Neutrophil (primary cell): ENCODE results near the gene VSTM2L.

Experiments used
- H3K27ac ChIP-seq: fragments of 200-600 bp; sonication (generic); 2 replicates; pipeline ENCODE4 v1.5.1; 2016; ENCODE audit warnings: mild to moderate bottlenecking, moderate library complexity
- H3K27me3 ChIP-seq: fragments of 200-600 bp; sonication (generic); 2 replicates; pipeline ENCODE4 v1.6.0; 2016; ENCODE audit warnings: mild to moderate bottlenecking
- H3K36me3 ChIP-seq: fragments of 200-600 bp; sonication (generic); 2 replicates; pipeline ENCODE4 v1.5.1; 2017
- H3K4me1 ChIP-seq, 2 experiments: fragments of 200-600 bp in 1 of 2; sonication (generic) in 1 of 2; 1 replicate in 1 of 2; 2 replicates in 1 of 2; pipeline versions ENCODE4 v1.5.1 to v1.6.1; 2013 to 2016; ENCODE audit warnings: low read depth in 1 of 2, low read length in 1 of 2, mild to moderate bottlenecking in 1 of 2, moderate library complexity in 1 of 2; ENCODE audit not compliant: control insufficient read depth in 1 of 2, insufficient read depth in 1 of 2
- H3K4me3 ChIP-seq, 2 experiments: fragments of 200-600 bp in 1 of 2; sonication (generic) in 1 of 2; 1 replicate in 1 of 2; 2 replicates in 1 of 2; pipeline ENCODE4 v1.5.1; 2013 to 2016; ENCODE audit warnings: low read depth in 1 of 2, low read length in 1 of 2, mild to moderate bottlenecking in 1 of 2, moderate library complexity in 1 of 2
- H3K9me3 ChIP-seq: fragments of 200-600 bp; sonication (generic); 2 replicates; pipeline ENCODE4 v1.5.1; 2016
- TF ChIP-seq, protein P1 (sequence below): fragments of 200-600 bp; sonication (generic); IDR thresholded peaks from 2 replicates; pipeline ENCODE4 v1.5.1; 2016; ENCODE audit warnings: antibody characterized with exemption

VSTM2L gene

DNA sequence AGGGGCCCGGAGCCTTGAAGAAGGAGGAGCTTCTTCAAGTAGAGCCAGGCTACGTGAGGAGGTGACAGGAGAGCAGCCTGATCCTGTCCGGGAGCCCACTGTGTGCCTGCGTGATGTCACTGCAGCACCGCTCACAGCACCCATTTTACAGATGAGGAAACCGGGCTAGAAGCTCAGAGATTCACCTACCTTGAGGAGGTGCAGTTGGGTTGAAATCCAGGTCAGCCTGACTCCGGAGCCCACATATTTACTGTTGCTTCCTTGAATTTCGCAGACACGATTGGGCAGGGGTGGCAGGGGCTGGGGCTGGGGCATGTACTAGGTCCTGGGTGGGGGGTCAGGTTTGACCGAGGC is 12.5 kb downstream of the VSTM2L start:
- no peak overlapping the region for H3K4me3 ChIP-seq
- no peaks in the 10 kb centered on the region for H3K4me1 ChIP-seq
- H3K36me3 ChIP-seq: no peaks in the 10 kb centered on the region
- no peaks in the 10 kb centered on the region for H3K9me3 ChIP-seq
- H3K27ac ChIP-seq: no peak overlapping the region
- TF ChIP-seq, protein P1, sequence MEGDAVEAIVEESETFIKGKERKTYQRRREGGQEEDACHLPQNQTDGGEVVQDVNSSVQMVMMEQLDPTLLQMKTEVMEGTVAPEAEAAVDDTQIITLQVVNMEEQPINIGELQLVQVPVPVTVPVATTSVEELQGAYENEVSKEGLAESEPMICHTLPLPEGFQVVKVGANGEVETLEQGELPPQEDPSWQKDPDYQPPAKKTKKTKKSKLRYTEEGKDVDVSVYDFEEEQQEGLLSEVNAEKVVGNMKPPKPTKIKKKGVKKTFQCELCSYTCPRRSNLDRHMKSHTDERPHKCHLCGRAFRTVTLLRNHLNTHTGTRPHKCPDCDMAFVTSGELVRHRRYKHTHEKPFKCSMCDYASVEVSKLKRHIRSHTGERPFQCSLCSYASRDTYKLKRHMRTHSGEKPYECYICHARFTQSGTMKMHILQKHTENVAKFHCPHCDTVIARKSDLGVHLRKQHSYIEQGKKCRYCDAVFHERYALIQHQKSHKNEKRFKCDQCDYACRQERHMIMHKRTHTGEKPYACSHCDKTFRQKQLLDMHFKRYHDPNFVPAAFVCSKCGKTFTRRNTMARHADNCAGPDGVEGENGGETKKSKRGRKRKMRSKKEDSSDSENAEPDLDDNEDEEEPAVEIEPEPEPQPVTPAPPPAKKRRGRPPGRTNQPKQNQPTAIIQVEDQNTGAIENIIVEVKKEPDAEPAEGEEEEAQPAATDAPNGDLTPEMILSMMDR: no peak
- peaks cover 98% of the 10 kb centered on the region for H3K27me3 ChIP-seq

DNA sequence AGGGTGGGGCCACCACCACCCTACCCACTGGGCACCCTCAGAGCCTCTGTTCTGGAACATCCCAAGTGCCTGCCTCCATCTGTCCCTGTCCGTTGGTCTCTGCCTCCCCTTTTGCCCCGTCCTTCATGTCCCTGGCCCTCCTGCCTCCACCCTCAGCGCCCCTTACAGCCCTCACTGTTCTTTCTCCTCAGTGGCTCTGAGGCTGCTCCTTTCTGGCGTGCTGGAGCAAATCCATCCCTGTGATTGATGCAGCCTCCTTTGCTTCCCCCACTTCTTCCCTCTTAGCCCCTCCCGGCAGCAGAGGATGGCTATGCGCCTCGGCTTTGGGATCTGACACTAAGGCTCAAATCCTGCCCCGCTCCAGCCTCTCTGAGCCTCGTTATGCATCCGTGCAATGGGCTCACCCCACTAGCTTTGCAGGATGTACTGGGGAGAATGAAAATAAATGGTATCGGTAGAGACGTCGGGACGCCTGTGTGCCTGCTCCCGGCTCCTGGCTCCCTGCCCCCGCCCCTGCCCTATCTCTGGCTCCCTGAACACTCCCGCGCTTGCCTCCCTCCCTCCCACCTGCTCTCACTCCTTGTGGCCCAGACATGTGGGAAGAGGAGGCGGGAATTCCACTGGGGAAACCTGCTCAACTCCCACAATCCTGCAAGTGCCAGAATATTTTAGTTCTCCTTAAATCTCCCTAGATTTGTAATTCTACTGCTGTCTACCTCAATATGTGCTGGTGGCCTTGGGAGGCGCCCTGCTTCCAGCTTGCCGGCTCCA is 13.1 kb downstream of the VSTM2L start:
- no peak overlapping the region for H3K27ac ChIP-seq

DNA sequence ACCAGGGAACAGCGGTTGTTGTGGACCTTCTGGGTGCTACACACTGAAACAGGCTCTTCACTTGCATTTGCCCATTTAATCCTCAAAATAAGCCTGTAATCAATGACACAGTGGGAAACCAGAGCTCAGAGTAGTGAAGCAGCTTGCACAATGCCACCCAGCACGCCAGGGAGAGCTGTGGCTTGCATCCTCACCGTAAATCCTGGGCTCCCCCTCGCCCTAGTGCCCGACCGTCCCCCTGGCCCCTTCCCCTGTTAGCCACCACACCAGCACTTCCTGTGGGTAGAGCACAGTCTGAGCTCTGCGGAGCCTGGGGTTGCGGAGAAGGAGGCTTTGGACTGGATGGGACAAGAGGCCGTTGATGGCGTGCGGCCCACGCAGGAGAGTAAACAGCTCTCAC is 14.5 kb downstream of the VSTM2L start:
- H3K27ac ChIP-seq: no peak overlapping the region
- no peaks in the 10 kb centered on the region for H3K4me1 ChIP-seq
- peaks cover 91% of the 10 kb centered on the region for H3K27me3 ChIP-seq
- no peaks in the 10 kb centered on the region for H3K9me3 ChIP-seq
- TF ChIP-seq, protein P1: no peak
- no peaks in the 10 kb centered on the region for H3K36me3 ChIP-seq
- H3K4me3 ChIP-seq: no peak overlapping the region

More for the DNA sequence above, 13.1 kb downstream of the VSTM2L start:
- peaks cover 97% of the 10 kb centered on the region for H3K27me3 ChIP-seq
- no peaks in the 10 kb centered on the region for H3K36me3 ChIP-seq
- no peak overlapping the region for H3K4me3 ChIP-seq
- H3K4me1 ChIP-seq: no peaks in the 10 kb centered on the region
- TF ChIP-seq, protein P1: no peak
- H3K9me3 ChIP-seq: no peaks in the 10 kb centered on the region

DNA sequence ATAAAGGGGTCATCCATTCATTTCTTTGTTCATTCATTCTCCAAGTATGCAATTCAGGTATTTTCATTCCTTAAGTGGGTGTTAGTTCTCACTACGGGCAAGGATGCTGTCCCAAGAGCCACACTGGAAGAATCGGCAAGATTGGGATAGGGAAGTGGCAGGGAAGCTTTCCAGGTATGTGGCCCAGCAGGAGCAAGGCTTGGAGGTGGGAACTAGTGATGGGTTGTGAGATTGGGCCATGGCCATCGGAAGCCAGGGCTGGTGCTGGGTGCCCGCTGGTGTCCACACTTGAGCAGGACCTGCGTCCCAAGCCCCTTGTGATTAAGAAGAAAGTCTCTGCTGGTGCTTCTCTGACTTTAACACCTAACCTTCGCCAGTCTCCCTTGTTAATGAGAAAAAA is 15.1 kb downstream of the VSTM2L start:
- Histone ChIP-seq H3K4me1 (no peaks in the 10 kb centered on the region), H3K36me3 (no peaks in the 10 kb centered on the region), H3K4me3 (no peak overlapping the region), H3K27me3 (peaks cover 86% of the 10 kb centered on the region), H3K27ac (no peak overlapping the region), H3K9me3 (no peaks in the 10 kb centered on the region)
- TF ChIP-seq, protein P1: no peak

DNA sequence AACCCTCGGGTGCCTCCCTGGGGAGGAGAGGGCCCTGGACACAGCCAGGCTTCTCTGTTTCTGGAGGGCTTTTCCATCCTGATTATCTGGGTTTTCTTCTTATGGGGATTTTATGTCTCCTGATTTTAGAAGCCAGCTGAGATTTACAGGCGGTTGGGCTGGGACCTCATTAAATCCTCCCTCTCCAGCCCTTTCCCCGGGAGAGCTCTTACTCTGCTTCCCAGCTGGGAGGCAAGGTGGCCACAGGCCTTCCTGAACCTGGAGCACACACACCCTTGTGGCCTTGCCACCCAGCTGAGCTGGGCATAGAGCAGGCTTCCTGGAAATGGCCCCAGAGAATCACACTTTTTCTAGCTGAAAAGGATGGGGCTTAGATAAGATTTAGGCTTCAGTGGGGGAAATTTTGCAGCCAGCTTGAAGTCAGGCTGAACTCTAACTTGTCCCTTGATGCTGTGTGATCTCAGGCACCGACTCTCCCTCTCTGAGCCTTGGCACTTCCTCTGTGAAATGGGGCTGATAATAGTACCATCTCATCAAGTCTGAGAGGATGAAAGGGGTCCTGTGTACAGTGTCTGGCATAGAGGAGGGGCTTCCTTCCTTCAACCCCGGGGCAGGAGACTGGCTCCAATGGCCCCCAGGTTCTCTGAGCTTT is 16.6 kb downstream of the VSTM2L start:
- TF ChIP-seq, protein P1: no peak
- Histone ChIP-seq H3K4me3 (no peak overlapping the region), H3K36me3 (no peaks in the 10 kb centered on the region), H3K27me3 (peaks cover 71% of the 10 kb centered on the region), H3K27ac (no peak overlapping the region), H3K4me1 (no peaks in the 10 kb centered on the region), H3K9me3 (no peaks in the 10 kb centered on the region)
